PC-9 (cell line): ENCODE data around the gene DDX10. TPM values are rescaled to one million over a fixed set of nuclear protein-coding genes. Genes with fewer than 3 reads are reported as not detected.
"Not testable (repeated sequence)": the region's sequence is repeated elsewhere in the genome, so short reads cannot be mapped to it uniquely, and the experiment has no call there.

ENCODE experiments used
- BruUV-seq: library from RNA; stranded (reverse); fragments of 400-500 nt; replicated peaks from 2 replicates; lab custom pipeline; 2021; lab: Mats Ljungman, UMichigan
- CTCF ChIA-PET: fragments of 300-600 bp; sonication (Branson Sonifier 250); formaldehyde crosslinking; loops from one replicate; lab custom pipeline; 2022; ENCODE audit warnings: antibody characterized with exemption; lab: Charles Lee
- POLR2A ChIA-PET: fragments of 300-600 bp; sonication (Branson Sonifier 250); formaldehyde crosslinking; loops from one replicate; lab custom pipeline; 2022; ENCODE audit warnings: antibody characterized with exemption; ENCODE audit not compliant: unreplicated experiment; lab: Charles Lee
- DNase-seq, 2 experiments: peaks; one replicate each; pipeline versions ENCODE4 v3.0.0 to v3.0.0-alpha.2; 2015 to 2022; ENCODE audit warnings: mixed read lengths in 1 of 2
- H2AFZ ChIP-seq: fragments of 200-600 bp; sonication (generic); 2 replicates; pipeline ENCODE4 v1.8.1; 2017; ENCODE audit warnings: antibody characterized with exemption
- H3F3A ChIP-seq: fragments of 200-600 bp; sonication (generic); 2 replicates; pipeline ENCODE4 v1.8.1; 2017; ENCODE audit warnings: antibody characterized with exemption, mild to moderate bottlenecking, low read depth; ENCODE audit not compliant: insufficient read depth
- H3K27ac ChIP-seq: fragments of 200-600 bp; sonication (generic); 2 replicates; pipeline ENCODE4 v1.6.1; 2016; ENCODE audit warnings: mixed run types
- H3K27me3 ChIP-seq: fragments of 200-600 bp; sonication (generic); 2 replicates; pipeline ENCODE4 v1.6.1; 2016; ENCODE audit warnings: low read depth, mixed run types; ENCODE audit not compliant: insufficient read depth
- H3K36me3 ChIP-seq: fragments of 200-600 bp; sonication (generic); 2 replicates; pipeline ENCODE4 v1.6.1; 2016; ENCODE audit warnings: low read depth, mixed run types
- H3K4me1 ChIP-seq: fragments of 200-600 bp; sonication (generic); replicated peaks from 2 replicates; pipeline ENCODE4 v1.6.1; 2016; ENCODE audit warnings: mixed run types; ENCODE audit not compliant: insufficient read depth
- H3K4me2 ChIP-seq: fragments of 200-600 bp; sonication (generic); 2 replicates; pipeline ENCODE4 v1.6.1; 2017; ENCODE audit warnings: mixed run types
- H3K4me3 ChIP-seq: fragments of 200-600 bp; sonication (generic); 2 replicates; pipeline ENCODE4 v1.6.1; 2016; ENCODE audit warnings: mixed run types
- H3K79me2 ChIP-seq: fragments of 200-600 bp; sonication (generic); 2 replicates; pipeline ENCODE4 v1.6.1; 2017; ENCODE audit warnings: low read depth, mixed run types
- H3K9me2 ChIP-seq: fragments of 200-600 bp; sonication (generic); 2 replicates; pipeline ENCODE4 v1.8.1; 2017; ENCODE audit warnings: mild to moderate bottlenecking; ENCODE audit not compliant: insufficient read depth
- H3K9me3 ChIP-seq: fragments of 200-600 bp; sonication (generic); 2 replicates; pipeline ENCODE4 v1.8.1; 2016; ENCODE audit warnings: low read depth; ENCODE audit not compliant: insufficient read depth
- H4K20me1 ChIP-seq: fragments of 200-600 bp; sonication (generic); 2 replicates; pipeline ENCODE4 v1.8.1; 2017; ENCODE audit not compliant: insufficient read depth
- CTCF ChIP-seq: fragments of 200-600 bp; sonication (generic); conservative IDR thresholded peaks from 2 replicates; pipeline ENCODE4 v1.6.1; 2017; ENCODE audit warnings: mixed run types, antibody characterized with exemption, mild to moderate bottlenecking, moderate library complexity
- EZH2 ChIP-seq: fragments of 200-600 bp; sonication (generic); IDR thresholded peaks from 2 replicates; pipeline ENCODE4 v1.8.0; 2017; ENCODE audit warnings: antibody characterized with exemption, low read depth
- intact Hi-C: fragments of 100-400 bp; cut with micrococcal nuclease; formaldehyde crosslinking; loops from one replicate; pipeline ENCODE4 v1.10.0; 2022; ENCODE audit not compliant: unreplicated experiment
- total RNA-seq: library from RNA; stranded (reverse); gene quantifications from 2 replicates; pipeline ENCODE4 v1.2.3, GENCODE V29; 2021

DDX10 gene
- total RNA-seq, 1 experiment from 2014 or later, result 26.4 TPM

GRCh38 chr11:108636222-108636621 is 28.6 kb upstream of the DDX10 start:
- no peaks in the 10 kb centered on the region for H4K20me1 ChIP-seq
- BruUV-seq, result no TSS peak
- intact Hi-C loops, result no loop called here
- no peak overlapping the region for H3K4me2 ChIP-seq
- DNase-seq, result peak in 1 of 2 experiments; percentile 25
- peak overlapping the region; percentile 95 for H3K27ac ChIP-seq
- no peaks in the 10 kb centered on the region for H3K36me3 ChIP-seq
- POLR2A ChIA-PET, result interaction anchor here (0.7 kb wide), 1 partner anchor 43 kb away, joined by 5 read pairs; the partner anchor contains the start of gene EXPH5
- H3K79me2 ChIP-seq, result no peaks in the 10 kb centered on the region
- TF ChIP-seq CTCF (no peak), EZH2 (no peak)
- 0 out of 2 replicates have a peak, but pooled peaks cover 5% of the 10 kb centered on the region for H3K9me2 ChIP-seq
- peaks cover 4% of the 10 kb centered on the region; the same call in 1 of the 2 replicates for H3K9me3 ChIP-seq
- H3K4me1 ChIP-seq, result peaks cover 31% of the 10 kb centered on the region
- no peaks in the 10 kb centered on the region for H3K27me3 ChIP-seq
- H3F3A ChIP-seq, result peaks cover 25% of the 10 kb centered on the region
- H3K4me3 ChIP-seq, result no peak overlapping the region
- no peak overlapping the region for H2AFZ ChIP-seq
- CTCF ChIA-PET, result interaction anchor here (0.6 kb wide), 1 partner anchor 26 kb away, joined by 3 read pairs; no protein-coding TSS in a partner anchor

GRCh38 chr11:108639146-108639545 is 25.7 kb upstream of the DDX10 start:
- TF ChIP-seq CTCF (no peak), EZH2 (no peak)
- no peak overlapping the region for H3K4me2 ChIP-seq
- H3K9me3 ChIP-seq, result 0 out of 2 replicates have a peak, but pooled peaks cover 4% of the 10 kb centered on the region
- no TSS peak for BruUV-seq
- H3F3A ChIP-seq, result peaks cover 19% of the 10 kb centered on the region
- ChIA-PET POLR2A (no interaction called here), CTCF (no interaction called here)
- intact Hi-C loops, result no loop called here
- 0 out of 2 replicates have a peak, but pooled peaks cover 5% of the 10 kb centered on the region for H3K9me2 ChIP-seq
- DNase-seq, result peak in 1 of 2 experiments; percentile 27
- H2AFZ ChIP-seq, result no peak overlapping the region
- peaks cover 25% of the 10 kb centered on the region for H3K4me1 ChIP-seq
- no peak overlapping the region for H3K4me3 ChIP-seq
- no peaks in the 10 kb centered on the region for H3K79me2 ChIP-seq
- no peak overlapping the region for H3K27ac ChIP-seq
- no peaks in the 10 kb centered on the region for H3K27me3 ChIP-seq
- H3K36me3 ChIP-seq, result no peaks in the 10 kb centered on the region
- no peaks in the 10 kb centered on the region for H4K20me1 ChIP-seq

- H3K79me2 ChIP-seq, H3K9me2 ChIP-seq, H3K36me3 ChIP-seq, H3K4me2 ChIP-seq, H4K20me1 ChIP-seq, H3K9me3 ChIP-seq, BruUV-seq, H2AFZ ChIP-seq, H3F3A ChIP-seq, POLR2A ChIA-PET, H3K27ac ChIP-seq, H3K27me3 ChIP-seq, H3K4me3 ChIP-seq, CTCF ChIA-PET, H3K4me1 ChIP-seq, intact Hi-C loops: not testable (repeated sequence)
- DNase-seq, result peak in 1 of 2 experiments; percentile 29
Measured at GRCh38 chr11:108641752-108642151, 23.1 kb upstream of the DDX10 start.

GRCh38 chr11:108643974-108644373 is 20.9 kb upstream of the DDX10 start:
- POLR2A ChIA-PET, result no interaction called here
- H3K4me2 ChIP-seq, result no peak overlapping the region
- TF ChIP-seq CTCF (no peak), EZH2 (no peak)
- H4K20me1 ChIP-seq, result no peaks in the 10 kb centered on the region
- H3K27ac ChIP-seq, result no peak overlapping the region
- no peaks in the 10 kb centered on the region for H3K79me2 ChIP-seq
- H3K4me1 ChIP-seq, result 0 out of 2 replicates have a peak, but pooled peaks cover 4% of the 10 kb centered on the region
- peak in 1 of 2 experiments; percentile 29 for DNase-seq
- H3K9me2 ChIP-seq, result no peaks in the 10 kb centered on the region
- no peaks in the 10 kb centered on the region for H3K27me3 ChIP-seq
- no peak overlapping the region for H2AFZ ChIP-seq
- H3F3A ChIP-seq, result no peaks in the 10 kb centered on the region
- H3K9me3 ChIP-seq, result no peaks in the 10 kb centered on the region
- intact Hi-C loops, result no loop called here
- H3K4me3 ChIP-seq, result no peak overlapping the region
- BruUV-seq, result no TSS peak
- CTCF ChIA-PET, result no interaction called here
- no peaks in the 10 kb centered on the region for H3K36me3 ChIP-seq
